Hematopoietic multipotent progenitor cell treated with erythropoietin and hydrocortisone succinate and interleukin-3 and kit ligand, for 8 days (in vitro differentiated cells): ENCODE data around the gene MAST2.
"Not testable (repeated sequence)": the region's sequence is repeated elsewhere in the genome, so short reads cannot be mapped to it uniquely, and the experiment has no call there.

Experiments used
- DNase-seq: peaks from one replicate; pipeline ENCODE4 v3.0.0-alpha.2; 2015

MAST2 gene

GRCh38 chr1:45949462-45949861, 146.1 kb downstream of the MAST2 start:
- DNase-seq, result not testable (repeated sequence)

- no peak for DNase-seq
Observed at GRCh38 chr1:45952072-45952471, 148.7 kb downstream of the MAST2 start.

GRCh38 chr1:45953934-45954847, 150.8 kb downstream of the MAST2 start:
- peak; percentile 21 for DNase-seq

- DNase-seq, result no peak
Observed at GRCh38 chr1:45957684-45958083, 154.3 kb downstream of the MAST2 start.

- no peak for DNase-seq
Observed at GRCh38 chr1:45958317-45958716, 154.9 kb downstream of the MAST2 start.

- no peak for DNase-seq
Observed at GRCh38 chr1:45960930-45961715, 157.7 kb downstream of the MAST2 start.

GRCh38 chr1:45961936-45962335, 158.5 kb downstream of the MAST2 start:
- DNase-seq, result not testable (repeated sequence)

GRCh38 chr1:45968941-45969666, 165.7 kb downstream of the MAST2 start:
- DNase-seq, result no peak

- DNase-seq, result no peak
Observed at GRCh38 chr1:45969866-45970265, 166.5 kb downstream of the MAST2 start.

- DNase-seq, result no peak
Observed at GRCh38 chr1:45971335-45971734, 167.9 kb downstream of the MAST2 start.

GRCh38 chr1:45971922-45972531, 168.6 kb downstream of the MAST2 start:
- DNase-seq, result no peak

- DNase-seq, result no peak
Observed at GRCh38 chr1:45972621-45973020, 169.2 kb downstream of the MAST2 start.

GRCh38 chr1:45973121-45973520, 169.7 kb downstream of the MAST2 start:
- DNase-seq, result no peak

GRCh38 chr1:45974541-45975269, 171.3 kb downstream of the MAST2 start:
- no peak for DNase-seq

- no peak for DNase-seq
Observed at GRCh38 chr1:45976623-45977022, 173.2 kb downstream of the MAST2 start.

- no peak for DNase-seq
Observed at GRCh38 chr1:45979074-45979777, 175.8 kb downstream of the MAST2 start.

GRCh38 chr1:45979778-45980176, 176.4 kb downstream of the MAST2 start:
- DNase-seq, result no peak

- no peak for DNase-seq
Observed at GRCh38 chr1:45982359-45982758, 178.9 kb downstream of the MAST2 start.

GRCh38 chr1:45983967-45984366, 180.6 kb downstream of the MAST2 start:
- DNase-seq, result no peak

- no peak for DNase-seq
Observed at GRCh38 chr1:45987204-45987603, 183.8 kb downstream of the MAST2 start.

GRCh38 chr1:45989249-45989648, 185.8 kb downstream of the MAST2 start:
- no peak for DNase-seq
